ENCODE data around the gene OAS1. TPM values are rescaled to one million over a fixed set of nuclear protein-coding genes. Genes with fewer than 3 reads are reported as not detected.

Gene OAS1
- total and polyA plus RNA-seq, 2 of the 8 experiments (the other 6 are each of a cell fraction or from before 2014, with no cell fraction given) = 0.23 TPM; not detected in 1

- DNase-seq (ENCODE audit: low read depth in 1 of 2, low spot score in 2 of 2) (no peak), FAIRE-seq (no peak)
- Histone ChIP-seq H3K27me3 (replicated peaks in 1 of 4; ENCODE audit: control insufficient read depth in 3 of 4, extremely low read depth in 1 of 4, insufficient read depth in 3 of 4, low read length in 3 of 4) (no peaks in the 10 kb centered on the region; a peak in 2 of 7 replicates), H2BK12ac (ENCODE audit: low read depth, low read length) (no peak overlapping the region), H3K18ac (ENCODE audit: extremely low read depth, low read length) (no peak overlapping the region), H2AFZ (ENCODE audit: low read length) (no peak overlapping the region), H2BK5ac (ENCODE audit: low read depth, low read length) (no peak overlapping the region), H2BK120ac (replicated peaks; ENCODE audit: low read depth, low read length) (no peak overlapping the region), H4K20me1 (replicated peaks in 1 of 2; ENCODE audit: control insufficient read depth in 1 of 2, insufficient read depth in 2 of 2, low read length in 2 of 2) (no peaks in the 10 kb centered on the region), H3K36me3 (ENCODE audit: control insufficient read depth in 2 of 4, insufficient read depth in 4 of 4, low read length in 3 of 4) (no peaks in the 10 kb centered on the region), H3K4me1 (replicated peaks in 1 of 4; ENCODE audit: control insufficient read depth in 3 of 4, insufficient read depth in 4 of 4, low read length in 3 of 4) (peaks cover 0 to 3% (median 0%) of the 10 kb centered on the region in 4 experiments; a peak in 1 of 7 replicates), H3K79me1 (ENCODE audit: low read depth, low read length) (no peaks in the 10 kb centered on the region), H3K14ac (ENCODE audit: insufficient read length) (no peak overlapping the region), H3K4ac (replicated peaks; ENCODE audit: insufficient read length, low read depth, low read length) (no peak overlapping the region), H3K79me2 (ENCODE audit: control insufficient read depth in 1 of 2, insufficient read depth in 2 of 2, low read length in 2 of 2) (no peaks in the 10 kb centered on the region), H4K91ac (replicated peaks; ENCODE audit: insufficient read length, low read length) (no peak overlapping the region), H4K5ac (ENCODE audit: insufficient read length, low read depth, low read length) (no peak overlapping the region), H3K9me3 (ENCODE audit: insufficient read depth in 2 of 2, low read depth in 1 of 2, low read length in 1 of 2) (no peaks in the 10 kb centered on the region), H4K8ac (ENCODE audit: extremely low read depth, insufficient read depth, low read length) (no peak overlapping the region), H3K27ac (ENCODE audit: low read depth, low read length) (no peak overlapping the region), H2BK20ac (ENCODE audit: low read length) (no peak overlapping the region), H2AK5ac (ENCODE audit: low read depth, low read length) (no peak overlapping the region), H3K23ac (ENCODE audit: insufficient read length) (no peak overlapping the region), H3K4me3 (ENCODE audit: extremely low read depth in 1 of 4, insufficient read depth in 2 of 4, low read depth in 3 of 4, low read length in 4 of 4) (no peak overlapping the region), H3K9ac (replicated peaks in 1 of 4; ENCODE audit: extremely low read depth in 1 of 4, low read depth in 3 of 4, low read length in 3 of 4) (no peak overlapping the region), H3K56ac (replicated peaks; ENCODE audit: insufficient read length, low read depth, low read length) (no peak overlapping the region), H3K4me2 (ENCODE audit: insufficient read depth in 1 of 2, low read depth in 2 of 2, low read length in 2 of 2) (no peak overlapping the region), H2BK15ac (ENCODE audit: low read length) (no peak overlapping the region), H3K23me2 (ENCODE audit: low read depth, low read length) (no peaks in the 10 kb centered on the region)
- ChIA-PET POLR2A (ENCODE audit: partially characterized antibody) (interaction anchor here (0.8 kb wide), 1 partner anchor 19 kb away, joined by 3 read pairs; no protein-coding TSS in a partner anchor), CTCF (ENCODE audit: partially characterized antibody) (interaction anchor here (0.8 to 2.3 kb wide), 4 partner anchors 15 to 117 kb away, joined by 3 to 10 read pairs (median 8); no protein-coding TSS in a partner anchor)
- 90% methylated on average over 4 of the region's 5 CpGs; no CpG with 5 or more reads in 1 of the 2 experiments for WGBS, 2 experiments (ENCODE audit: extremely low coverage in 1 of 2, insufficient coverage in 1 of 2, insufficient read length in 1 of 2, insufficient replicate concordance in 2 of 2, low coverage in 1 of 2, low lambda C conversion rate in 2 of 2, missing lambda C conversion rate in 1 of 2)
- TF ChIP-seq TEAD4 (IDR thresholded peaks at IDR 0.05; ENCODE audit: low read depth, low read length) (no peak), RNF2 (IDR thresholded peaks at IDR 0.05; ENCODE audit: borderline replicate concordance, low read depth, low read length, missing control alignments, poor library complexity, severe bottlenecking) (no peak), CHD2 (IDR thresholded peaks at IDR 0.05; ENCODE audit: low read length) (no peak), TAF7 (optimal IDR thresholded peaks at IDR 0.05; ENCODE audit: borderline replicate concordance, low read depth, low read length) (no peak), JUND (IDR thresholded peaks at IDR 0.05; ENCODE audit: low read length) (no peak), CBX5 (IDR thresholded peaks at IDR 0.05; ENCODE audit: low read depth, low read length) (no peak), KDM4A (IDR thresholded peaks at IDR 0.05; ENCODE audit: low read depth, low read length, severe bottlenecking) (no peak)
These were observed 31.2 kb upstream of the OAS1 start for GRCh38 chr12:112875608-112876007.
